Gastrocnemius medialis (tissue), 4 donors: ENCODE data around the gene TSSC4. TPM values are rescaled to one million over a fixed set of nuclear protein-coding genes. Genes with fewer than 3 reads are reported as not detected.

ENCODE experiments used
- ATAC-seq, 2 donors: fragments of 150-250 bp; one replicate each; pipeline ENCODE4 v1.9.1; 2016
- DNase-seq, 2 donors: peaks; one replicate each; pipeline ENCODE4 v3.0.0-alpha.2; 2019
- H3K27ac ChIP-seq, 4 donors: fragments of 200-600 bp; sonication (generic); 1 replicate in 1 of 4; 2 replicates in 3 of 4; pipeline ENCODE4 v1.5.1; 2016 to 2018; ENCODE audit warnings: mild to moderate bottlenecking in 2 of 4, moderate library complexity in 1 of 4
- H3K27me3 ChIP-seq, 3 donors: fragments of 200-600 bp; sonication (generic) in 2 of 3; 1 replicate in 1 of 3; 2 replicates in 2 of 3; pipeline versions ENCODE4 v1.5.1 to v1.6.0; 2016 to 2019; ENCODE audit warnings: mild to moderate bottlenecking in 1 of 3, moderate library complexity in 1 of 3
- H3K36me3 ChIP-seq, 2 donors: fragments of 200-600 bp; sonication (generic) in 1 of 2; one replicate each; pipeline ENCODE4 v1.5.1; 2017 to 2018
- H3K4me1 ChIP-seq, 2 donors: fragments of 200-600 bp; sonication (generic) in 1 of 2; one replicate each; pipeline ENCODE4 v1.5.1; 2016 to 2017; ENCODE audit warnings: mild to moderate bottlenecking in 2 of 2
- H3K4me3 ChIP-seq, 4 donors: fragments of 200-600 bp; sonication (generic) in 3 of 4; 1 replicate in 1 of 4; 2 replicates in 3 of 4; pipeline ENCODE4 v1.5.1; 2016 to 2019; ENCODE audit warnings: mild to moderate bottlenecking in 2 of 4
- H3K9me3 ChIP-seq, 3 donors: fragments of 200-600 bp; sonication (generic) in 2 of 3; 1 replicate in 1 of 3; 2 replicates in 2 of 3; pipeline ENCODE4 v1.5.1; 2016 to 2019
- CTCF ChIP-seq, 5 experiments: fragments of 450-650 bp in 3 of 5; fragments of 200-600 bp in 2 of 5; sonication (generic) in 2 of 5; IDR thresholded peaks in 4 of 5; conservative IDR thresholded peaks in 1 of 5; 1 replicate in 4 of 5; 2 replicates in 1 of 5; pipeline ENCODE4 v1.5.1; 2016 to 2019; ENCODE audit warnings: antibody characterized with exemption in 5 of 5, mild to moderate bottlenecking in 3 of 5, moderate library complexity in 3 of 5
- POLR2A ChIP-seq, 2 donors: fragments of 450-650 bp; IDR thresholded peaks; one replicate each; pipeline ENCODE4 v1.6.1; 2017; ENCODE audit warnings: antibody characterized with exemption in 2 of 2, mild to moderate bottlenecking in 2 of 2, moderate library complexity in 2 of 2
- in situ Hi-C, 4 donors: fragments of 200-750 bp; cut with MboI; loops; one replicate each; pipeline versions ENCODE4 v1.15.0 to v1.8.0; 2017; ENCODE audit warnings: low sequenced_read_pairs in 4 of 4
- intact Hi-C: fragments of 100-400 bp; cut with DNase I; formaldehyde crosslinking; loops from one replicate; pipeline ENCODE4 v1.15.1; 2023; ENCODE audit warnings: low total_unique reads
- total RNA-seq, 4 donors: library from RNA; depleted of rRNA; stranded (reverse); fragments of >200 nt; gene quantifications; one replicate each; pipeline versions ENCODE4 v1.1.0 to v1.2.3, GENCODE V29; 2016

TSSC4 gene
- total RNA-seq, 4 donors from 2014 or later, result 53.4 to 92.5 (median 76.8) TPM

GRCh38 chr11:2400762-2401435, 349 bp downstream of the TSSC4 start:
- Histone ChIP-seq H3K4me1 (peaks cover 22 to 26% of the 10 kb centered on the region in 2 donors), H3K9me3 (no peaks in the 10 kb centered on the region), H3K27me3 (no peaks in the 10 kb centered on the region), H3K4me3 (peak overlapping the region; percentile 79 to 100 (median 90)), H3K36me3 (peaks cover 0 to 36% of the 10 kb centered on the region in 2 donors), H3K27ac (peak overlapping the region; percentile 90 to 97 (median 94))
- in situ Hi-C loops (loop anchor here in 2 of 4 donors (25.0 kb wide), 1 partner anchor 214 kb away; no protein-coding TSS in a partner anchor), intact Hi-C loops (loop anchor here (1.0 to 5.0 kb wide), 3 partner anchors 23 to 1889 kb away; no protein-coding TSS in a partner anchor)
- DNase-seq (no peak), ATAC-seq (peak; percentile 7 to 11)
- TF ChIP-seq CTCF (IDR thresholded peaks at IDR 0.05 in 4 of 5, conservative IDR thresholded peaks at IDR 0.05 in 1 of 5) (no peak), POLR2A (IDR thresholded peaks at IDR 0.05) (no peak)

- intact Hi-C loops (loop anchor here (5.0 kb wide), 1 partner anchor 1889 kb away; no protein-coding TSS in a partner anchor), in situ Hi-C loops (loop anchor here in 2 of 4 donors (25.0 kb wide), 1 partner anchor 214 kb away; no protein-coding TSS in a partner anchor)
- Histone ChIP-seq H3K4me3 (peak overlapping the region; percentile 79 to 100 (median 90)), H3K27ac (peak overlapping the region; percentile 90 to 97 (median 94)), H3K9me3 (no peaks in the 10 kb centered on the region), H3K4me1 (peaks cover 22 to 26% of the 10 kb centered on the region in 2 donors), H3K27me3 (no peaks in the 10 kb centered on the region), H3K36me3 (peaks cover 0 to 30% of the 10 kb centered on the region in 2 donors)
- no peak for ATAC-seq
- no peak for DNase-seq
- TF ChIP-seq CTCF (IDR thresholded peaks at IDR 0.05 in 4 of 5, conservative IDR thresholded peaks at IDR 0.05 in 1 of 5) (no peak), POLR2A (IDR thresholded peaks at IDR 0.05) (no peak)
Observed at GRCh38 chr11:2401436-2401984, 960 bp downstream of the TSSC4 start.

GRCh38 chr11:2402106-2402505, 1.6 kb downstream of the TSSC4 start:
- DNase-seq, result no peak
- Histone ChIP-seq H3K4me1 (peaks cover 22 to 26% of the 10 kb centered on the region in 2 donors), H3K36me3 (peaks cover 0 to 24% of the 10 kb centered on the region in 2 donors), H3K4me3 (peak overlapping the region in 2 of 4 donors; percentile 5 to 84), H3K9me3 (no peaks in the 10 kb centered on the region), H3K27ac (peak overlapping the region in 1 of 4 donors; percentile 97), H3K27me3 (no peaks in the 10 kb centered on the region)
- in situ Hi-C loops, result loop anchor here in 2 of 4 donors (25.0 kb wide), 1 partner anchor 215 kb away; no protein-coding TSS in a partner anchor
- no peak for ATAC-seq
- TF ChIP-seq CTCF (IDR thresholded peaks at IDR 0.05 in 4 of 5, conservative IDR thresholded peaks at IDR 0.05 in 1 of 5), result no peak
- no peak for TF ChIP-seq POLR2A (IDR thresholded peaks at IDR 0.05)
- intact Hi-C loops, result loop anchor here (5.0 kb wide), 1 partner anchor 1890 kb away; no protein-coding TSS in a partner anchor

- intact Hi-C loops (loop anchor here (5.0 kb wide), 1 partner anchor 1891 kb away; no protein-coding TSS in a partner anchor), in situ Hi-C loops (loop anchor here in 2 of 4 donors (25.0 kb wide), 1 partner anchor 216 kb away; no protein-coding TSS in a partner anchor)
- Histone ChIP-seq H3K36me3 (peaks cover 0 to 21% of the 10 kb centered on the region in 2 donors), H3K4me3 (no peak overlapping the region), H3K27ac (no peak overlapping the region), H3K27me3 (no peaks in the 10 kb centered on the region), H3K9me3 (no peaks in the 10 kb centered on the region), H3K4me1 (peaks cover 22 to 26% of the 10 kb centered on the region in 2 donors)
- DNase-seq (no peak), ATAC-seq (no peak)
- TF ChIP-seq CTCF (IDR thresholded peaks at IDR 0.05 in 4 of 5, conservative IDR thresholded peaks at IDR 0.05 in 1 of 5) (no peak), POLR2A (IDR thresholded peaks at IDR 0.05) (no peak)
Observed at GRCh38 chr11:2402890-2403645, 2.5 kb downstream of the TSSC4 start.
